ENCODE measurements around the gene MEIS3.

DNA sequence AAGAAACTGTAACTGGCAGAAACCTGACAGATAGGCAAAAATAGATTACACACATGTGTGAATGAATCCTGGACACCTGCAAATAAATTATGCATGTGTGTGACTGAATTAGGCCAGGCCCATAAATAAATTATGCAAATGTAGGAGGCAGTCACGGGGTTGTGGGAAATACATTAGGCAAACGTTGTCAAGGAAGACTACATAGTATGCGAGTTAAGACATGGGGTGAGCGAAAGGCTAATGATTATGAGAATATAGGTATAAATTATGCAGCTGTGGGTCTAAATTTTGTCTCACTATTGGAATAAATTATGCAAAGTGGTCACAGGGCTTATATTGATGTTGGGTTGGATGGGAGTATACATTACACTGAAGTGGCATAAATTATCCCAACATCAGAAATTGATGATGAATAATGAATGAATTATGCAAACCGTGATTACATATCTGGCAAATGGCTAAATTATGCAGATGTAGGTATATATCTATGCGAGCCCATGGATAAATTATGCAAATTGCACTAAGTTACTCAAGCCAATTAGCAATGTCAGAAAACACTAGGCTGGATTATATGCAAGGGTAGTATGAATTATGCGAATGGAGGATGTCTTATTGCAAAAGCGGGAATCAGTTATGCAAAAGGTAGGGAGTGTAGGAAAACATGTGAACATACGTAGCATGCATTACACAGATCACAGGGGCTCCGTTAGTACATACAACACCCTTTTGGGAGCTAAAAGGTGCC lies 45.5 kb upstream of the MEIS3 start:
- TF ChIP-seq, protein P1, sequence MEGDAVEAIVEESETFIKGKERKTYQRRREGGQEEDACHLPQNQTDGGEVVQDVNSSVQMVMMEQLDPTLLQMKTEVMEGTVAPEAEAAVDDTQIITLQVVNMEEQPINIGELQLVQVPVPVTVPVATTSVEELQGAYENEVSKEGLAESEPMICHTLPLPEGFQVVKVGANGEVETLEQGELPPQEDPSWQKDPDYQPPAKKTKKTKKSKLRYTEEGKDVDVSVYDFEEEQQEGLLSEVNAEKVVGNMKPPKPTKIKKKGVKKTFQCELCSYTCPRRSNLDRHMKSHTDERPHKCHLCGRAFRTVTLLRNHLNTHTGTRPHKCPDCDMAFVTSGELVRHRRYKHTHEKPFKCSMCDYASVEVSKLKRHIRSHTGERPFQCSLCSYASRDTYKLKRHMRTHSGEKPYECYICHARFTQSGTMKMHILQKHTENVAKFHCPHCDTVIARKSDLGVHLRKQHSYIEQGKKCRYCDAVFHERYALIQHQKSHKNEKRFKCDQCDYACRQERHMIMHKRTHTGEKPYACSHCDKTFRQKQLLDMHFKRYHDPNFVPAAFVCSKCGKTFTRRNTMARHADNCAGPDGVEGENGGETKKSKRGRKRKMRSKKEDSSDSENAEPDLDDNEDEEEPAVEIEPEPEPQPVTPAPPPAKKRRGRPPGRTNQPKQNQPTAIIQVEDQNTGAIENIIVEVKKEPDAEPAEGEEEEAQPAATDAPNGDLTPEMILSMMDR (IDR thresholded peaks at IDR 0.05): no peak
- no peak for TF ChIP-seq EZH2 (IDR thresholded peaks at IDR 0.05)

All from neural progenitor cell (in vitro differentiated cells).